ENCODE data around the gene RANBP17.

Gene RANBP17

DNA sequence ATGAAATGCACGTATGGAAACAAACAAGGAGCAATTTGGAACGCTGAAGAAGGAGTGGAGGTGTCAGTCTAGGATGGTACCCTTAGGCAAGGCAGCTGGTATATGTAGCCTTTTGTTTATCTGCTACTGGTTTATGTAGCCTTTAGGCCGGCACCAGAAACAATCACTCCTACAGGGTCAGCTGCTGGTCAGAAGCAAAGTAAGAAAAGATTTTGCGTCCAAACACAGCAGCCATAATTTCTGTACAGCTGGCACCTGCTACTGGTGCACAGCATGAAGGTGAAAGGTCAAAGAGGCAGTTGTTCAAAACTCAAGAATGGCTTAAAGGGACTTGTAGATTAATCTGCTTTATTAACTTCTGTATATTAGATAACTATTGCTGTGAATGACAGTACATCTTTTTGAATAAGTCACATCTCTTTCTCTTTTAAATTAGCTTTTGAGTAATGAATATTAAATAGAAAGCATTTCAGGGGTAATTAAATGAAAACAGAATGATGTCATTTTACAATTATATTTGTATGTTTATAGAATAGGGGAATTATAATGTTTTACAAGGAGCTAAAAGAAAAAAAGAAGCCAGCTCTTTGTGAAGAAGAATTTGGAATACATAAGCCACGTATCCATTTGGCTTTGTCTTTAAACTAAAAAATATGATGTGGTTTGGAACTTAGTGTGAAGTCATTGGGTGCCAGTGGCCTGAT is 414.2 kb downstream of the RANBP17 start:
- H3K36me3 ChIP-seq (ENCODE audit: control insufficient read depth in 2 of 2, insufficient read depth in 1 of 2, low read length in 2 of 2), result no peaks in the 10 kb centered on the region
- peaks cover 11% of the 10 kb centered on the region for H3K4me1 ChIP-seq (ENCODE audit: control insufficient read depth, insufficient read depth, low read length)
- no peaks in the 10 kb centered on the region for H3K9me3 ChIP-seq (ENCODE audit: control insufficient read depth, insufficient read depth, low read depth, low read length)
- H3K27ac ChIP-seq (ENCODE audit: extremely low read depth, low read depth, low read length), result no peak overlapping the region
- ChIA-PET POLR2A (no interaction called here), CTCF (interaction anchor here (1.0 to 2.0 kb wide), 4 partner anchors 17 to 69 kb away, joined by 3 to 13 read pairs (median 5); no protein-coding TSS in a partner anchor)
- H3K4me3 ChIP-seq (ENCODE audit: low read depth, low read length), result no peak overlapping the region
- 0 out of 2 replicates have a peak, but pooled peaks have one; percentile 26 for TF ChIP-seq ZNF843 (tag by site-specific recombination; IDR thresholded peaks at IDR 0.05)
- TF ChIP-seq ZNF302 (tag by site-specific recombination; IDR thresholded peaks at IDR 0.05; ENCODE audit: low read depth), result no peak
- no peak for TF ChIP-seq ZFHX2 (tag by site-specific recombination; conservative IDR thresholded peaks at IDR 0.05)
- TF ChIP-seq ZNF416 (tag by site-specific recombination; IDR thresholded peaks at IDR 0.05), result no peak
- TF ChIP-seq ZNF354C (tag by site-specific recombination; IDR thresholded peaks at IDR 0.05; ENCODE audit: borderline replicate concordance, low read depth), result no peak
- TF ChIP-seq ZNF521 (tag by site-specific recombination; IDR thresholded peaks at IDR 0.05), result no peak
- TF ChIP-seq, protein P1, sequence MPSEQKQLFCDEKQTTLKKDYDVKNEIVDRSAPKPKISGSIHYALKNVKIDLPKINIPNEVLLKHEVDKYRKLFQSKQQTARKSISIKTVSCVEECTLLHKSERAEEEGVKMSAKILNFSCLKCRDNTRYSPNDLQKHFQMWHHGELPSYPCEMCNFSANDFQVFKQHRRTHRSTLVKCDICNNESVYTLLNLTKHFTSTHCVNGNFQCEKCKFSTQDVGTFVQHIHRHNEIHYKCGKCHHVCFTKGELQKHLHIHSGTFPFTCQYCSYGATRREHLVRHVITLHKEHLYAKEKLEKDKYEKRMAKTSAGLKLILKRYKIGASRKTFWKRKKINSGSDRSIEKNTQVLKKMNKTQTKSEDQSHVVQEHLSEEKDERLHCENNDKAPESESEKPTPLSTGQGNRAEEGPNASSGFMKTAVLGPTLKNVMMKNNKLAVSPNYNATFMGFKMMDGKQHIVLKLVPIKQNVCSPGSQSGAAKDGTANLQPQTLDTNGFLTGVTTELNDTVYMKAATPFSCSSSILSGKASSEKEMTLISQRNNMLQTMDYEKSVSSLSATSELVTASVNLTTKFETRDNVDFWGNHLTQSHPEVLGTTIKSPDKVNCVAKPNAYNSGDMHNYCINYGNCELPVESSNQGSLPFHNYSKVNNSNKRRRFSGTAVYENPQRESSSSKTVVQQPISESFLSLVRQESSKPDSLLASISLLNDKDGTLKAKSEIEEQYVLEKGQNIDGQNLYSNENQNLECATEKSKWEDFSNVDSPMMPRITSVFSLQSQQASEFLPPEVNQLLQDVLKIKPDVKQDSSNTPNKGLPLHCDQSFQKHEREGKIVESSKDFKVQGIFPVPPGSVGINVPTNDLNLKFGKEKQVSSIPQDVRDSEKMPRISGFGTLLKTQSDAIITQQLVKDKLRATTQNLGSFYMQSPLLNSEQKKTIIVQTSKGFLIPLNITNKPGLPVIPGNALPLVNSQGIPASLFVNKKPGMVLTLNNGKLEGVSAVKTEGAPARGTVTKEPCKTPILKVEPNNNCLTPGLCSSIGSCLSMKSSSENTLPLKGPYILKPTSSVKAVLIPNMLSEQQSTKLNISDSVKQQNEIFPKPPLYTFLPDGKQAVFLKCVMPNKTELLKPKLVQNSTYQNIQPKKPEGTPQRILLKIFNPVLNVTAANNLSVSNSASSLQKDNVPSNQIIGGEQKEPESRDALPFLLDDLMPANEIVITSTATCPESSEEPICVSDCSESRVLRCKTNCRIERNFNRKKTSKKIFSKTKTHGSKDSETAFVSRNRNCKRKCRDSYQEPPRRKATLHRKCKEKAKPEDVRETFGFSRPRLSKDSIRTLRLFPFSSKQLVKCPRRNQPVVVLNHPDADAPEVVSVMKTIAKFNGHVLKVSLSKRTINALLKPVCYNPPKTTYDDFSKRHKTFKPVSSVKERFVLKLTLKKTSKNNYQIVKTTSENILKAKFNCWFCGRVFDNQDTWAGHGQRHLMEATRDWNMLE (tag by site-specific recombination; conservative IDR thresholded peaks at IDR 0.05; ENCODE audit: low read depth), result no peak
- TF ChIP-seq, protein P2, sequence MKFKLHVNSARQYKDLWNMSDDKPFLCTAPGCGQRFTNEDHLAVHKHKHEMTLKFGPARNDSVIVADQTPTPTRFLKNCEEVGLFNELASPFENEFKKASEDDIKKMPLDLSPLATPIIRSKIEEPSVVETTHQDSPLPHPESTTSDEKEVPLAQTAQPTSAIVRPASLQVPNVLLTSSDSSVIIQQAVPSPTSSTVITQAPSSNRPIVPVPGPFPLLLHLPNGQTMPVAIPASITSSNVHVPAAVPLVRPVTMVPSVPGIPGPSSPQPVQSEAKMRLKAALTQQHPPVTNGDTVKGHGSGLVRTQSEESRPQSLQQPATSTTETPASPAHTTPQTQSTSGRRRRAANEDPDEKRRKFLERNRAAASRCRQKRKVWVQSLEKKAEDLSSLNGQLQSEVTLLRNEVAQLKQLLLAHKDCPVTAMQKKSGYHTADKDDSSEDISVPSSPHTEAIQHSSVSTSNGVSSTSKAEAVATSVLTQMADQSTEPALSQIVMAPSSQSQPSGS (tag by site-specific recombination; IDR thresholded peaks at IDR 0.05; ENCODE audit: low read depth), result peak; percentile 83
- peak; percentile 84 for TF ChIP-seq OSR2 (tag by site-specific recombination; IDR thresholded peaks at IDR 0.05)
- TF ChIP-seq, protein P3, sequence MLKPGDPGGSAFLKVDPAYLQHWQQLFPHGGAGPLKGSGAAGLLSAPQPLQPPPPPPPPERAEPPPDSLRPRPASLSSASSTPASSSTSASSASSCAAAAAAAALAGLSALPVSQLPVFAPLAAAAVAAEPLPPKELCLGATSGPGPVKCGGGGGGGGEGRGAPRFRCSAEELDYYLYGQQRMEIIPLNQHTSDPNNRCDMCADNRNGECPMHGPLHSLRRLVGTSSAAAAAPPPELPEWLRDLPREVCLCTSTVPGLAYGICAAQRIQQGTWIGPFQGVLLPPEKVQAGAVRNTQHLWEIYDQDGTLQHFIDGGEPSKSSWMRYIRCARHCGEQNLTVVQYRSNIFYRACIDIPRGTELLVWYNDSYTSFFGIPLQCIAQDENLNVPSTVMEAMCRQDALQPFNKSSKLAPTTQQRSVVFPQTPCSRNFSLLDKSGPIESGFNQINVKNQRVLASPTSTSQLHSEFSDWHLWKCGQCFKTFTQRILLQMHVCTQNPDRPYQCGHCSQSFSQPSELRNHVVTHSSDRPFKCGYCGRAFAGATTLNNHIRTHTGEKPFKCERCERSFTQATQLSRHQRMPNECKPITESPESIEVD (tag by site-specific recombination; IDR thresholded peaks at IDR 0.05), result peak; percentile 72
- TF ChIP-seq ZNF155 (tag by site-specific recombination; IDR thresholded peaks at IDR 0.05), result no peak

DNA sequence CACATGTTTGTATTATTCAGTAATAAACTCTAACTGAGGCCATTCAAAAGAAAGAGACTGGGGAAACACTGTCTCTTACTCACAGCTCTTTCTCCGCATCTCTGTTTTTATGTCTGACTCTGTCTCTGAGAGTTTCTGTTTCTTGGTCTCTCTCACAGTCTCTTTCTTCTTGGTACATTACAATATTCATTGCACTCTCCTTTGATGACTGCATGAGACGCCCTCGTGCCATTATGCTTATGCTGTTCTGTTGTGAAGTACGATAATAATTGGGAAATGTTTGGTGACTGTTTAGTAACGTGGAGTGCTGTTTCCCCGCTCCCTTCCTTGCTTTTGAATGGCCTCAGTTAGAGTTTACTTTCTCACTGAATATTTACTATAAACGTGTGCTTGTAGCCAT is 421.9 kb downstream of the RANBP17 start:
- no peak for TF ChIP-seq ZBTB8A (tag by site-specific recombination; IDR thresholded peaks at IDR 0.05)
- no peak for TF ChIP-seq ZNF23 (tag by site-specific recombination; IDR thresholded peaks at IDR 0.05; ENCODE audit: borderline replicate concordance)
- TF ChIP-seq SCRT1 (tag by site-specific recombination; IDR thresholded peaks at IDR 0.05; ENCODE audit: borderline replicate concordance), result no peak
- TF ChIP-seq ZNF2 (tag by site-specific recombination; IDR thresholded peaks at IDR 0.05), result no peak
- TF ChIP-seq ZNF473 (tag by site-specific recombination; IDR thresholded peaks at IDR 0.05), result no peak
- TF ChIP-seq MEIS1 (CRISPR knock-in tag; IDR thresholded peaks at IDR 0.05; ENCODE audit: borderline replicate concordance), result no peak
- TF ChIP-seq, protein P4, sequence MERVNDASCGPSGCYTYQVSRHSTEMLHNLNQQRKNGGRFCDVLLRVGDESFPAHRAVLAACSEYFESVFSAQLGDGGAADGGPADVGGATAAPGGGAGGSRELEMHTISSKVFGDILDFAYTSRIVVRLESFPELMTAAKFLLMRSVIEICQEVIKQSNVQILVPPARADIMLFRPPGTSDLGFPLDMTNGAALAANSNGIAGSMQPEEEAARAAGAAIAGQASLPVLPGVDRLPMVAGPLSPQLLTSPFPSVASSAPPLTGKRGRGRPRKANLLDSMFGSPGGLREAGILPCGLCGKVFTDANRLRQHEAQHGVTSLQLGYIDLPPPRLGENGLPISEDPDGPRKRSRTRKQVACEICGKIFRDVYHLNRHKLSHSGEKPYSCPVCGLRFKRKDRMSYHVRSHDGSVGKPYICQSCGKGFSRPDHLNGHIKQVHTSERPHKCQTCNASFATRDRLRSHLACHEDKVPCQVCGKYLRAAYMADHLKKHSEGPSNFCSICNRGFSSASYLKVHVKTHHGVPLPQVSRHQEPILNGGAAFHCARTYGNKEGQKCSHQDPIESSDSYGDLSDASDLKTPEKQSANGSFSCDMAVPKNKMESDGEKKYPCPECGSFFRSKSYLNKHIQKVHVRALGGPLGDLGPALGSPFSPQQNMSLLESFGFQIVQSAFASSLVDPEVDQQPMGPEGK (tag by site-specific recombination; IDR thresholded peaks at IDR 0.05), result no peak
- TF ChIP-seq ZNF529 (tag by site-specific recombination; IDR thresholded peaks at IDR 0.05; ENCODE audit: insufficient replicate concordance), result no peak
- TF ChIP-seq ZNF521 (tag by site-specific recombination; IDR thresholded peaks at IDR 0.05), result no peak
- CTCF ChIA-PET, result no interaction called here
- H3K27ac ChIP-seq (ENCODE audit: extremely low read depth, low read depth, low read length), result no peak overlapping the region

More for the DNA sequence above, 421.9 kb downstream of the RANBP17 start:
- 0 out of 2 replicates have a peak, but pooled peaks cover 5% of the 10 kb centered on the region for H3K4me1 ChIP-seq (ENCODE audit: control insufficient read depth, insufficient read depth, low read length)
- no peaks in the 10 kb centered on the region for H3K36me3 ChIP-seq (ENCODE audit: control insufficient read depth in 2 of 2, insufficient read depth in 1 of 2, low read length in 2 of 2)
- POLR2A ChIA-PET, result no interaction called here
- no peak overlapping the region for H3K4me3 ChIP-seq (ENCODE audit: low read depth, low read length)
- no peaks in the 10 kb centered on the region for H3K9me3 ChIP-seq (ENCODE audit: control insufficient read depth, insufficient read depth, low read depth, low read length)
